Thymus (tissue), 11 donors: ENCODE results near the gene ARMH4. TPM values are rescaled to one million over a fixed set of nuclear protein-coding genes. Genes with fewer than 3 reads are reported as not detected.
A peak's percentile ranks its signal among the peaks of the same experiment; 100 is the strongest.

Source experiments
- DNase-seq, 9 donors: peaks; one replicate each; pipeline ENCODE4 v3.0.0-alpha.2; 2013; ENCODE audit warnings: low spot score in 9 of 9, low read depth in 6 of 9, missing footprints in 1 of 9
- H3K27ac ChIP-seq, 2 donors: one replicate each; pipeline ENCODE4 v1.5.1; 2013; ENCODE audit warnings: control low read depth in 1 of 2, low read depth in 1 of 2, low read length in 1 of 2, mild to moderate bottlenecking in 1 of 2, moderate library complexity in 1 of 2
- H3K27me3 ChIP-seq, 2 donors: one replicate each; pipeline ENCODE4 v1.5.1; 2013; ENCODE audit warnings: low read length in 1 of 2; ENCODE audit not compliant: control insufficient read depth in 2 of 2, insufficient read depth in 1 of 2
- H3K36me3 ChIP-seq, 2 donors: one replicate each; pipeline ENCODE4 v1.5.1; 2013; ENCODE audit warnings: low read length in 1 of 2, mild to moderate bottlenecking in 1 of 2, moderate library complexity in 1 of 2; ENCODE audit not compliant: control insufficient read depth in 2 of 2, insufficient read depth in 2 of 2
- H3K4me1 ChIP-seq, 2 donors: one replicate each; pipeline ENCODE4 v1.5.1; 2013; ENCODE audit warnings: low read length in 2 of 2; ENCODE audit not compliant: control insufficient read depth in 2 of 2, insufficient read depth in 2 of 2
- H3K4me3 ChIP-seq, 2 donors: one replicate each; pipeline ENCODE4 v1.5.1; 2013; ENCODE audit warnings: low read length in 2 of 2, control low read depth in 1 of 2, mild to moderate bottlenecking in 1 of 2
- H3K9me3 ChIP-seq, 2 donors: one replicate each; pipeline ENCODE4 v1.5.1; 2013; ENCODE audit warnings: low read length in 1 of 2, mild to moderate bottlenecking in 1 of 2; ENCODE audit not compliant: control insufficient read depth in 2 of 2, insufficient read depth in 1 of 2
- WGBS: extraction: QIAGEN DNeasy Blood & Tissue Kit; methylation state at CpG from one replicate; pipeline ENCODE4 v1.1.7; 2013; 5-methylcytosine and 5-hydroxymethylcytosine counted together
- polyA plus RNA-seq: library from polyadenylated mRNA; stranded (reverse); fragments of 200-250 nt; gene quantifications from one replicate; pipeline ENCODE4 v1.2.3, GENCODE V29; 2013
- total RNA-seq: library from RNA; stranded (reverse); fragments of 120-200 nt; gene quantifications from one replicate; pipeline ENCODE4 v1.2.4, GENCODE V29; 2013
- donor health status: healthy.

Gene ARMH4
- total and polyA plus RNA-seq, 2 donors = 0.82 to 1.6 TPM

DNA sequence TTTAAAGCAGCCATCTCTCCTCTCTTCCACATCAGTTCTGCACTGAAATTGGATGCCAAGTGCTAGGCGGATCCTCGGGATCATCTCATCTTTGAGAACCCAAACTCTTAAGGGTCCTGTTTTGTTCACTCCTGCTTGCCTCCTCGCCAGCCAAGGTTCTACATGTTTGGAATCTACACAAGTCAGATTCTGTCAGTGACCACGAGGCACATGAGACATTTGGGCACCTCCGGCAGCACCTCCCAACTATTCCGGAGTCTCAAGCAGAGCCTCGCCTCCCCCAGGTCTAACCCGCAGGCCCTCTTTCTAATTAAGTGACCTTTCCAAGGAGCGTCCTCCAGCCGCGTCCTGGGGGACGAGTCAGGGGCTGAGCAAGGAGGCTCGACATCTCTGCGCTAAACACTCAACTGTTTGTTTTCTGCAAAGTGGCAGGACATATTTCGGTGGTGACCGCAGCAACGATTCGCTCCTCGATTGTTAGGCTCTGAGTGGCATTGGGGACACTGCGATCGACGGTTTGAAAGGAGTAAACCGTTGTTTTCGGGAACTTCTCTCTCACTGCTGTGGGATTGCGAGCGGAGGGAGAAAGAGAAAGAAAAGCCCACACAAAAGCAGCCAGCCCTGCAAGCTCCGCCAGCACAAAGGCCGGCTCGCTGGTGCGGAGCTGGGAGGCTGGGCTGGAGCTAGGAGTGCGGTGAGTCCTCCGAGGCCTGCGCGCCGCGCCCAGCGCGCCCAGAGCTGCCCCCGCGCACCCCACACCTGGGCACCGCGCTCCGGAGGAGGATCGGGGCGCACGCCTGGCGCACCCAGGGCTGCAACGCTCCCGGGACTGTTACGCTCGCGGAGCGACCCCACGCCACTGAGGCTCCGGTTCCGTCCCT, 640 bp downstream of the ARMH4 start:
- peak overlapping the region; percentile 38 to 69 for H3K4me3 ChIP-seq
- H3K36me3 ChIP-seq = no peaks in the 10 kb centered on the region
- peaks cover 4 to 10% of the 10 kb centered on the region in 2 donors for H3K4me1 ChIP-seq
- peaks cover 35 to 48% of the 10 kb centered on the region in 2 donors for H3K27me3 ChIP-seq
- no peaks in the 10 kb centered on the region for H3K9me3 ChIP-seq
- DNase-seq = peak in 2 of 9 donors; percentile 8 to 24
- H3K27ac ChIP-seq = no peak overlapping the region
- 4% methylated on average over 56 of the region's 56 CpGs for WGBS

DNA sequence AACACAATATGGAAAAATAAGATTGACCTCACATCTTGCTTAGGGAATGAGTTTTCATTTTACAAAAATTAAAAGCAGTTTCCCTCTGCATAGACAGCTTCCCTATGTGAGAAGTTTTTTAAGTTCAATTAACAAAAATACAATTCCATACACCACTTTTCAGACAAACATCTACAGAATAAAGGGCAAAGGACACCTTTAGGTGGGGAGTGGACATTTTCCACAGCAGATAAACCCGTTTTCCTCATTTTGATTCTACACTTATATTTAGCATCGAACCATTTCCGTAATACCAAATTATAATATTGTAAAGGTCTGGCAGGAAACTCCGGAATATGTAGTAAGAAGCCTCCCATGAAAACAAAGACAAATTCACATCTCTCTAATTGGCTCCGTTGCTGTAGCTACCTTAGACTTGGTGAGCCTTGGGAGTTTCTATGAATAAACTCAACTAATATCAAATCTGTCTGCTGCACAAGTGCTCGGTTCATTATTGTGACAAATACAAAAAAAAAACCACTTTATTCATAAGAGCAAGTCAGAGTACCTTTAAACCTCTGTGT, 1.7 kb downstream of the ARMH4 start:
- H3K27ac ChIP-seq = no peak overlapping the region
- H3K9me3 ChIP-seq = no peaks in the 10 kb centered on the region
- peaks cover 4 to 10% of the 10 kb centered on the region in 2 donors for H3K4me1 ChIP-seq
- H3K36me3 ChIP-seq = no peaks in the 10 kb centered on the region
- 90% methylated on average over 6 of the region's 6 CpGs for WGBS
- H3K4me3 ChIP-seq = no peak overlapping the region
- H3K27me3 ChIP-seq = peaks cover 35 to 48% of the 10 kb centered on the region in 2 donors
- DNase-seq = no peak

DNA sequence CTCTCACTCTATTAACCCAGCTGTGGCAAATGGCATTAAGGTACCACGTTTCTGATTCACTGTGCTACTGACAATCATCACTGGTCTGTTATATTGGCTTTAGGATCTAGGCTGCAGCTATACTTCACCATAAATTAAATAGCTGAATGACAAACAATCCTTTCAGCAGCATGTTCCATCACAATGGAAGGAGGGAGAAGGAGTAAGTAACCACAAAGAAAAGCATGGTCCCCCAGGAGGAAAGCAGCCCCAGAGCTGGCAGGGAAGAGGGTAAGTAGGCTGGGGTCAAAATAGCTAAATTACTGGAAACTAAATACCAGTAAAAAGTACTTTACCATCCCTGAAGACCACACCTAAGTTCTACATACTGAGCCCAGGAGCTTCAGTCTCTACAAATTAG, 2.8 kb downstream of the ARMH4 start:
- no peaks in the 10 kb centered on the region for H3K36me3 ChIP-seq
- no peaks in the 10 kb centered on the region for H3K9me3 ChIP-seq
- H3K27ac ChIP-seq = no peak overlapping the region
- WGBS = 64% methylated on average over 1 of the region's 1 CpG
- peaks cover 35 to 48% of the 10 kb centered on the region in 2 donors for H3K27me3 ChIP-seq
- no peak overlapping the region for H3K4me3 ChIP-seq
- DNase-seq = no peak
- peaks cover 4 to 10% of the 10 kb centered on the region in 2 donors for H3K4me1 ChIP-seq

DNA sequence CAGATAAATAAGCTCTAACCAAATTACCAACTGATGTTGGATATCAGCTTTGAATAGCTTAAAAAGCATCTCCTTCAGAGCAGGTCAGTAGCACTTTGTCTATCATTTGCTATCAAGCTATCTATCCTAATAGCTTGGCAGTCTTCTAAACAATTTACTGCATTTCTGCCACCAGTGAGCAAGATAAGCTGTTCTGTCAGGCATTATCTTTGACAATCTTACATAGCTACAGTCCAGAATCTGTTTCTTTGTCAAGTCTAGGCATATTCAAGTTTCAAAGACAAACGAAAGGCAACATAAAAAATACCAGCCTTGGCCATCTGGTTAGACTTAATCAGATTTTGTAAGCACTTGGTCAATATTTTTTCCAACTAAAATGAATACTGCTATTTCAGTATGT, 5.6 kb downstream of the ARMH4 start:
- 75% methylated on average over 1 of the region's 1 CpG for WGBS
- Histone ChIP-seq H3K36me3 (no peaks in the 10 kb centered on the region), H3K9me3 (no peaks in the 10 kb centered on the region), H3K27ac (no peak overlapping the region), H3K4me3 (no peak overlapping the region), H3K4me1 (peaks cover 0 to 1% of the 10 kb centered on the region in 2 donors), H3K27me3 (peaks cover 26 to 28% of the 10 kb centered on the region in 2 donors)
- DNase-seq = no peak

DNA sequence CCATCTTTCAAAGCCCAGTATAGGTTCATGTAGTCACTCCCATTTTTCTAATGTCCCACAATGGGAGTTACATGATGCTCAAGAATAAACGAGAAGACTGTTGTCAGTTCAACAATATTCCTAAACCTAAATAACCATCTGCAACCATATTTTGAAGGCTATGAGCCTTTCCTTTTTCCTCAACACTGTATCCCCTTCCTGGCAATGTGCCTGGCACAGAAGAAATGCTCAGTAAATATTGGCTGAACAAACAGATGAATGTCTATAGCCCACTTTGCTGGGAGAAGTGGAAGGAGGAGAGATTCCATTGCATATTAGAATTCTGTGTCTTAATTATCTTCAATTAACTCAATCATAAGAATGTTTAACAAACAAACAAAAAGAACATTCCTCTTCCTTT, 6.1 kb downstream of the ARMH4 start:
- Histone ChIP-seq H3K9me3 (no peaks in the 10 kb centered on the region), H3K4me3 (no peak overlapping the region), H3K36me3 (no peaks in the 10 kb centered on the region), H3K4me1 (no peaks in the 10 kb centered on the region), H3K27ac (no peak overlapping the region), H3K27me3 (peaks cover 22 to 24% of the 10 kb centered on the region in 2 donors)
- 96% methylated on average over 1 of the region's 1 CpG for WGBS
- DNase-seq = no peak

DNA sequence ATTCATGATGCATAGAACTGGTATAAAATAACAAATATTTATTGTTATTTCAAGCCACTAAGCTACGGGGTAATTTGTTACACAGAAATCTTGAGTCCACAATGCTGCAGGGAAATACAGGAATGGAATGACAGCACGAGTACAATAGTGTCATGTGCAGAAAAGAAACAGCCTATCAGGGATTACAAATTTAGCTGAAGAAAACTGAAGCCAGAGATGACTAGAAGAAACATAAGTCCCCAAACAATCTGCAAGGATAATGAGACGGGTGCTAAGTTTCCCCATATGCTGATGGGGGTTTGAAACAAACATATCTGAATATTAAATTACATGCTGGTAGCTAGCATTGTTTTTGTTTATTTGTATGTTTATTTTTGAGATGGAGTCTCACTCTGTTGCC, 8.9 kb downstream of the ARMH4 start:
- 94% methylated on average over 3 of the region's 3 CpGs for WGBS
- no peaks in the 10 kb centered on the region for H3K9me3 ChIP-seq
- no peak for DNase-seq
- H3K27ac ChIP-seq = no peak overlapping the region
- H3K4me1 ChIP-seq = peaks cover 0 to 4% of the 10 kb centered on the region in 2 donors
- H3K36me3 ChIP-seq = no peaks in the 10 kb centered on the region
- H3K27me3 ChIP-seq = peaks cover 2 to 3% of the 10 kb centered on the region in 2 donors
- H3K4me3 ChIP-seq = no peak overlapping the region

DNA sequence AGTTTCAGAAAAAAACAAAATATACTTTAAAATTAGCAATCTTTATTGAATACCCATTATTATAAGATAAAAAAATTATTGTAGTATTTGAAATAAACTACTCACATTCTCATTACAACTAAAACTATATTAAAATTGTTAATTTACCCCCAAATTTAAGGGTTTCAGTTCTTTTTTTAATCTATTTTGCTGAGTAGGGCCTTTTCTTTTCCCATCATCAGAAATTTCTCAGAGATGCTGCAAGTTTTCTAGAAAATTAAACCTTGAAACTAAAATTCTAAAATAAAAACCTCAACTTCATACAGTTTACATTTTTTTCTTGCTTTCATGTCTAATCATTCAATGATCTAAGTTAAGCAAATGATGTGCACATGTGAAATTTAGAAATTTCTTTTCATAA, 10.1 kb downstream of the ARMH4 start:
- no peak overlapping the region for H3K27ac ChIP-seq

DNA sequence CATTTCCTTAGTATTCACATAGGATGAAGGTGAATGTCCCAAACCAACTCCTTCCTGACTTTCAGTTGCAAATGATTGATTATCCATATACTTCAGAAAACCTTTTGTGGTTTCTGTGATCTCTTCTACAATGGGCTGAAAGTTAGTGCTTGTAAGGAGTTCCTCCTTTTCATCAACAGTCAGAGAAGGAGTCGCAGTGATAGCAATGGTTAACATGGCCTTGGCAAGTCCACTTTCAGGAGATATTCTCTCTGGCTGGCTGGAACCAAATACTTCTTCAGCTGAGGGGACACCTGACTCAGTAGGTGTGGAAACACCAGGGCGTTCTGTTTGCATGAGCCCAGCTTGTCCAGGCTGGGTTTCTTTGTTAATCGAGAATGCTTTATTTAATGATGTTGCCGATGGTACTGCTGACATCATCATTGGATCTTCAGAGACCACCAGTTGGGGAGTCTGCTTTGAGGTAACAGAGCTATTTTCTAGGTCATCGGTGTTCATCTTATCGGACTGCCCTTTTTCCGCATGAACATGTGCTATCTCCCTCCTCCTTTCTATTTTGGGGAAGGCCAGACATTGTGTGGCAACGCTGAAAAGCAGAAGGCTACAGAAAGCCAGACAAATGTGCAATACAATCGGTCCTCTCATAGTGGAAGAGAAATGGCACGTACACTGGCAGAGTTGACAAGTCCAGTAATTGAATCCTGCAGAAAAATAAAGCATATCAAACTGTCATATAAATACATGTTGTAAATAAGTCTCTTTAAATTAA, 13.1 kb downstream of the ARMH4 start:
- no peak for DNase-seq

More for the DNA sequence above, 10.1 kb downstream of the ARMH4 start:
- DNase-seq = no peak
- peaks cover 0 to 1% of the 10 kb centered on the region in 2 donors for H3K27me3 ChIP-seq
- H3K4me3 ChIP-seq = no peak overlapping the region
- H3K9me3 ChIP-seq = no peaks in the 10 kb centered on the region
- H3K36me3 ChIP-seq = no peaks in the 10 kb centered on the region
- peaks cover 0 to 6% of the 10 kb centered on the region in 2 donors for H3K4me1 ChIP-seq

More for the DNA sequence above, 13.1 kb downstream of the ARMH4 start:
- WGBS = 74% methylated on average over 10 of the region's 10 CpGs
- Histone ChIP-seq H3K4me1 (peaks cover 0 to 6% of the 10 kb centered on the region in 2 donors), H3K4me3 (no peak overlapping the region), H3K27ac (no peak overlapping the region), H3K36me3 (no peaks in the 10 kb centered on the region), H3K27me3 (no peaks in the 10 kb centered on the region), H3K9me3 (no peaks in the 10 kb centered on the region)
